ENCODE measurements around the gene TSPAN8. TPM values are rescaled to one million over a fixed set of nuclear protein-coding genes. Genes with fewer than 3 reads are reported as not detected.

Gene TSPAN8
- total RNA-seq, 1 experiment from 2014 or later: 0.84 TPM

- in situ Hi-C loops (cut with HindIII; ENCODE audit: low pct_unique_long_range_greater_than_20kb, low sequenced_read_pairs): no loop called here
- no peak for DNase-seq (ENCODE audit: low read depth)
Observed at GRCh38 chr12:71075743-71076142, 82.1 kb downstream of the TSPAN8 start.

Other genes starting within 250 kb of the TSPAN8 start
- 22.3 and 31.0 TPM in 2 replicates for gene PTPRR, start 237.3 kb downstream of the TSPAN8 start, total RNA-seq (2014; rRNA removed; shearing (Covaris generic); ENCODE audit: low replicate concordance)